Transverse colon (tissue), 3 donors: ENCODE results near the gene GDI1.

ENCODE experiments used
- EP300 ChIP-seq: sonication (generic); formaldehyde crosslinking; IDR thresholded peaks from one replicate; pipeline ENCODE4 v1.6.1; 2017; ENCODE audit warnings: antibody characterized with exemption, low read depth
- TF ChIP-seq, protein P1 (sequence below), 5 experiments: fragments of 200-600 bp in 3 of 5; fragments of 450-650 bp in 2 of 5; sonication (generic) in 3 of 5; IDR thresholded peaks; 1 replicate in 2 of 5; 2 replicates in 3 of 5; pipeline ENCODE4 v1.5.1; 2016 to 2017; ENCODE audit warnings: antibody characterized with exemption in 5 of 5, inconsistent platforms in 3 of 5, mild to moderate bottlenecking in 2 of 5, moderate library complexity in 1 of 5

DNA sequence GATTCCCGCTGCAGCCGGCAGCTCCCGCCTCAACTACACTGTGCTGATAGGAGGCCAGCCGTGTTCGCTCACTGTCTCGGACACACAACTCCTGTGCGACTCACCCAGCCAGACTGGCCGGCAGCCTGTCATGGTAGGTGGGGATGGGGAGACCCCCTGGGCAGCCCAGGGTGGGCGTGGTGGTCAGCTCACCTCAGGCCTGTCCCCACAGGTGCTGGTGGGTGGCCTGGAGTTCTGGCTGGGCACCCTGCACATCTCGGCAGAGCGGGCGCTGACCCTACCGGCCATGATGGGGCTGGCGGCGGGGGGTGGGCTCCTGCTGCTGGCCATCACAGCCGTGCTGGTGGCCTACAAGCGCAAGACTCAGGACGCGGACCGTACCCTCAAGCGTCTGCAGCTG lies 30.6 kb downstream of the GDI1 start:
- no peak for TF ChIP-seq EP300
- TF ChIP-seq, protein P1, sequence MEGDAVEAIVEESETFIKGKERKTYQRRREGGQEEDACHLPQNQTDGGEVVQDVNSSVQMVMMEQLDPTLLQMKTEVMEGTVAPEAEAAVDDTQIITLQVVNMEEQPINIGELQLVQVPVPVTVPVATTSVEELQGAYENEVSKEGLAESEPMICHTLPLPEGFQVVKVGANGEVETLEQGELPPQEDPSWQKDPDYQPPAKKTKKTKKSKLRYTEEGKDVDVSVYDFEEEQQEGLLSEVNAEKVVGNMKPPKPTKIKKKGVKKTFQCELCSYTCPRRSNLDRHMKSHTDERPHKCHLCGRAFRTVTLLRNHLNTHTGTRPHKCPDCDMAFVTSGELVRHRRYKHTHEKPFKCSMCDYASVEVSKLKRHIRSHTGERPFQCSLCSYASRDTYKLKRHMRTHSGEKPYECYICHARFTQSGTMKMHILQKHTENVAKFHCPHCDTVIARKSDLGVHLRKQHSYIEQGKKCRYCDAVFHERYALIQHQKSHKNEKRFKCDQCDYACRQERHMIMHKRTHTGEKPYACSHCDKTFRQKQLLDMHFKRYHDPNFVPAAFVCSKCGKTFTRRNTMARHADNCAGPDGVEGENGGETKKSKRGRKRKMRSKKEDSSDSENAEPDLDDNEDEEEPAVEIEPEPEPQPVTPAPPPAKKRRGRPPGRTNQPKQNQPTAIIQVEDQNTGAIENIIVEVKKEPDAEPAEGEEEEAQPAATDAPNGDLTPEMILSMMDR (IDR thresholded peaks at IDR 0.05) = no peak
